Activated CD8-positive, alpha-beta memory T cell treated with anti-CD3 and anti-CD28 coated beads, Interleukin-2, amount 10 ng/mL, durations not matched to agents 7 days and 5 days (primary cell): ENCODE data around the gene KIAA1958. TPM values are rescaled to one million over a fixed set of nuclear protein-coding genes. Genes with fewer than 3 reads are reported as not detected.

ENCODE experiments used
- ATAC-seq: fragments of 150-1000 bp; cut with Tn5 transposase; one replicate; pipeline ENCODE4 v1.10.0; 2021; ENCODE audit warnings: moderate library complexity
- CTCF ChIA-PET: fragments of 350-600 bp; sonication (Branson Sonifier 250); formaldehyde crosslinking; loops from one replicate; lab custom pipeline; 2021; ENCODE audit warnings: antibody characterized with exemption; lab: Charles Lee
- DNase-seq: peaks from one replicate; pipeline ENCODE4 v3.0.0-alpha.2; 2020
- H3K27ac Mint-ChIP-seq: one replicate; pipeline ENCODE4 v1.8.0; 2021; ENCODE audit warnings: mild to moderate bottlenecking, mixed read lengths
- H3K27me3 Mint-ChIP-seq: one replicate; pipeline ENCODE4 v1.8.0; 2021; ENCODE audit warnings: mixed read lengths
- H3K36me3 Mint-ChIP-seq: one replicate; pipeline ENCODE4 v1.8.0; 2021; ENCODE audit warnings: mild to moderate bottlenecking, mixed read lengths
- H3K4me1 Mint-ChIP-seq: one replicate; pipeline ENCODE4 v1.8.0; 2021; ENCODE audit warnings: mixed read lengths
- H3K4me3 Mint-ChIP-seq: one replicate; pipeline ENCODE4 v1.8.0; 2021; ENCODE audit warnings: mild to moderate bottlenecking, moderate library complexity, mixed read lengths
- H3K9me3 Mint-ChIP-seq: one replicate; pipeline ENCODE4 v1.8.0; 2022; ENCODE audit warnings: low read depth, mixed read lengths
- total RNA-seq, 2 experiments: library from RNA; stranded (reverse); gene quantifications; one replicate each; pipeline ENCODE4 v1.2.3, GENCODE V29; 2021

KIAA1958 gene
- total RNA-seq, 2 experiments from 2014 or later = 7.1 to 11.6 TPM

DNA sequence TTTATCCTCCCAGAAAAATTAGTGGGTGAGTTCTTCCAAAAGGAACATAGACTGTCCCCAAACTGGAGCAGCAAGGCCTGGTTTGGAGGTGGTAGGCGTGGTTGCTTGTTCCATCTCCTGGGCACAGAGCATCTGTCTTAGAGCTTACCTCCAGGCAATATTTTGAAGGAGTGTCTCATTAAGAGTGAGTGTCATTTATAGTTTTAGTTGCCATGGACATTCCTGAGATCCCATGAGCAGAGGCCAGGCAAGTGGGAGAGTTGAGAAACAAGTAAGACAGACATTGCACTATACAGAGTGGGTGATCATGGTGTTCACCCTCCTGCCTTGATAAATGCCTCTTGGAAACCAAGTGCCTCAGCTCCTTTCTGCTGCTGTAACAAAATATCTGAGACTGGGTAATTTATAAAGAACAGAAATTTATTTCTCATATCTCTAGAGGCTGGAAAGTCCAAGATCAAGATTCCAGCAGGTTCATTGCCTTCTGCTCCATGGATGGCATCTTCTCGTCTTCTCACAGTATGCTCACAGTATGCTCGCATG lies 68.5 kb downstream of the KIAA1958 start:
- CTCF ChIA-PET = no interaction called here
- no peak overlapping the region for H3K4me3 Mint-ChIP-seq

DNA sequence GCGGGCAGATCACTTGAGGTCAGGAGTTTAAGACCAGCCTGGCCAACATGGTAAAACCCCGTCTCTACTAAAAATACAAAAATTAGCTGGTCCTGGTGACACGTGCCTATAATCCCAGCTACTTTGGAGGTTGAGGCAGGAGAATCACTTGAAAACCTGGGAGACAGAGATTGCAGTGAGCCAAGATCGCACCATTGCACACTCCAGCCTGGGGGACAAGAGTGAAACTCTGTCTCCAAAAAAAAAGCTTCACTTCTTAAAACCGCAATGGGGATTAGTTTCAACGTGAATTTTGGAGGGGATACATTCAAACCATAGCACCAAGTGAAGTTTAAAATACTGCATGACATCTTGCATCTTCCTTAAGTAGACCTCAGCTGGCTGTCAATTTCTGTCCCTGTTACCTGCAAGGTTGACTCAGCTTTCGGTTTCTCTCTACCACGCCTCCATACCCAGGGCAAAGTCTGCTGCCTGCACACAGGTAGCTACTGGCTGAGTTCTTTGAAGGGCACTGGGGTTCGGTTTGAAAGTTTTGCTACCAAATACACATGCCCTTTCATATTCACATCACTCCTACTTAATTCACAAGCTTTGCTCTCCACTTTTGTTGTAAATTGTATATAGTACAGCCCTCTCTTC lies 69.3 kb downstream of the KIAA1958 start:
- Mint-ChIP-seq H3K4me1 (peaks cover 3% of the 10 kb centered on the region), H3K9me3 (no peaks in the 10 kb centered on the region), H3K27ac (no peak overlapping the region), H3K4me3 (no peak overlapping the region), H3K27me3 (no peaks in the 10 kb centered on the region), H3K36me3 (no peaks in the 10 kb centered on the region)
- ATAC-seq = no peak
- no peak for DNase-seq
- CTCF ChIA-PET = no interaction called here

More for the DNA sequence above, 68.5 kb downstream of the KIAA1958 start:
- ATAC-seq (no peak), DNase-seq (no peak)
- no peaks in the 10 kb centered on the region for H3K36me3 Mint-ChIP-seq
- H3K27ac Mint-ChIP-seq = no peak overlapping the region
- no peaks in the 10 kb centered on the region for H3K9me3 Mint-ChIP-seq
- no peaks in the 10 kb centered on the region for H3K27me3 Mint-ChIP-seq
- H3K4me1 Mint-ChIP-seq = peaks cover 3% of the 10 kb centered on the region

DNA sequence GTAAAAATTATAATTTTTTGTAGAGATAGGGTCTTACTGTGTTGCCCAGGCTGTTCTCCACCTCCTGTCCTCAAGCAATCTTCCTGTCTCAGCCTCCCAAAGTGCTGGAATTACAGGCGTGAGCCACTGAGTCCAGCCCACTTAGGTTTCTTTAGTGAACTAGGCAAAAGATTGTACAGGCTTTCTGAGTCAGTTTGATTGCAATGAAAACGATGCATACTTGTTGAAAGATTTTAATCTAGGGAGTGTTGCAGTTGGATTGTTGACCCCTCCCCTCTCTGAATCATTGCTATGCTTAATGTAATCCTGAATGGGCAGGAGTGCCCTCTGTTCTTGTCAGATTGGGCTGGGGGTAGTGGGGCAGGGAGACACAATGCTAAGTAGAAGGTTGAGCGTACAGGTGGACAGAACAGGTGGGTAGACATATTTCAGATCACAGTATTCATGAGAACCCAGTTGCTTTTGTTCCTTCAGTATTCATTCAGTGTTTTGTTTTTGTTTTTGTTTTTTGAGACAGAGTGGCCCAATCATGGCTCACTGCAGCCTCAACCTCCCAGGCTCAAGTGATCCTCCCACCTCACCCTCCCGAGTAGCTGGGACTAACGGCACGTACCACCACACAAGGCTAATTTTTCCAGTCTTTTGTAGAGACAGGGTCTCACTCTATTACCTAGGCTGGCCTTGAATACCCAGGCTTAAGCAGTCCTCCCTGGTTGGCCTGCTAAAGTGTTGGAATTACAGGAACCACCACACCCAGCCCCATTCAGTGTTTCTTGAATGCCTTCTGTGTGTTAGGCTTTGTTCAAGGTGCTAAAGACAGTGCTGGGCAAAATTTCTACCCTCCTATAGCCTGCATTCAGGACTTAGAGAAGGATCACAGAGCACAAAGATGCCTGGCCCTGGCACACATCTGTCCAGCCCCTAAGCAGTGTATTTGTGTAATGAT lies 70.1 kb downstream of the KIAA1958 start:
- Mint-ChIP-seq H3K27me3 (no peaks in the 10 kb centered on the region), H3K36me3 (no peaks in the 10 kb centered on the region), H3K27ac (no peak overlapping the region), H3K4me1 (peaks cover 3% of the 10 kb centered on the region), H3K9me3 (no peaks in the 10 kb centered on the region), H3K4me3 (no peak overlapping the region)
- DNase-seq (no peak), ATAC-seq (no peak)
- CTCF ChIA-PET = no interaction called here

DNA sequence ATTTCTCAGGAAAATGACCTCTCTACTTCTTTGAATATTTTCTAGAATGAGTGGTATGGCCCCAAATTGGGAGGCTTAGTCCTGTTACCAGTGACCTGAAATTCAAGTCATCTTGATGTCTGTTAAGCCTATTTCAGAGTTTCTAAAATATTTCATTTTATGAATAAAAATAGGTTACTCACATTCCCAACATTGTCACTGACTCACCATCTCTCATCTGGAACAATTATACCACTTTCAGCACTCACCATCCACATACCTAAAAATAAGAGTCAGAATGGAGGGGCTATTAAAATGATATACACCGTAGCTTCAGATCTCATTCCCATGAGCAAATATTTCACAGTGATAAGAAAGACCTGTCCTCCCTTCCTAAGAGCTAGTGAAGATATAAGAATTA lies 71.8 kb downstream of the KIAA1958 start:
- DNase-seq = no peak
- Mint-ChIP-seq H3K27ac (no peak overlapping the region), H3K36me3 (no peaks in the 10 kb centered on the region), H3K27me3 (no peaks in the 10 kb centered on the region), H3K9me3 (no peaks in the 10 kb centered on the region), H3K4me3 (no peak overlapping the region), H3K4me1 (peaks cover 3% of the 10 kb centered on the region)
- no peak for ATAC-seq
- CTCF ChIA-PET = no interaction called here

DNA sequence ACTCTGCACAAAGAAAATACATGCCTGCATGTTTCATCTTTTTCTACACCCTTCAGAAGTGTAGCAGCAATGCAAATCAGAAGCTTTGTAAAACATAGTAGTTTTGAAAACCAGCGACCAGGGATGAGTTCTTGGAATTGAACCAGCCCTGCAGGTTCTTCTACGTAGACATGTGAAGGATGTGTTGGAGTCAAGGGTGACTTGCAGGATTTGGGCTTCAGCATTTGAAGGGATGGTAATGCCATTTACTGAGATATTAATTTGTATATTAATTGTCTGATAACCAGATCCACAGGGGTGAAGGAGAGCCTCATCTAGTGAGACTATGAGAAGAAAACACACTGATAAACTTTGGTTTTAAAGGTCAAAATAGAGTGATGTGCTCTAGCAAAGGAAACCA lies 72.4 kb downstream of the KIAA1958 start:
- CTCF ChIA-PET = no interaction called here
- H3K27ac Mint-ChIP-seq = no peak overlapping the region
- DNase-seq = no peak
- no peak for ATAC-seq
- H3K4me1 Mint-ChIP-seq = peaks cover 3% of the 10 kb centered on the region
- H3K4me3 Mint-ChIP-seq = no peak overlapping the region
- no peaks in the 10 kb centered on the region for H3K9me3 Mint-ChIP-seq
- no peaks in the 10 kb centered on the region for H3K36me3 Mint-ChIP-seq
- no peaks in the 10 kb centered on the region for H3K27me3 Mint-ChIP-seq

DNA sequence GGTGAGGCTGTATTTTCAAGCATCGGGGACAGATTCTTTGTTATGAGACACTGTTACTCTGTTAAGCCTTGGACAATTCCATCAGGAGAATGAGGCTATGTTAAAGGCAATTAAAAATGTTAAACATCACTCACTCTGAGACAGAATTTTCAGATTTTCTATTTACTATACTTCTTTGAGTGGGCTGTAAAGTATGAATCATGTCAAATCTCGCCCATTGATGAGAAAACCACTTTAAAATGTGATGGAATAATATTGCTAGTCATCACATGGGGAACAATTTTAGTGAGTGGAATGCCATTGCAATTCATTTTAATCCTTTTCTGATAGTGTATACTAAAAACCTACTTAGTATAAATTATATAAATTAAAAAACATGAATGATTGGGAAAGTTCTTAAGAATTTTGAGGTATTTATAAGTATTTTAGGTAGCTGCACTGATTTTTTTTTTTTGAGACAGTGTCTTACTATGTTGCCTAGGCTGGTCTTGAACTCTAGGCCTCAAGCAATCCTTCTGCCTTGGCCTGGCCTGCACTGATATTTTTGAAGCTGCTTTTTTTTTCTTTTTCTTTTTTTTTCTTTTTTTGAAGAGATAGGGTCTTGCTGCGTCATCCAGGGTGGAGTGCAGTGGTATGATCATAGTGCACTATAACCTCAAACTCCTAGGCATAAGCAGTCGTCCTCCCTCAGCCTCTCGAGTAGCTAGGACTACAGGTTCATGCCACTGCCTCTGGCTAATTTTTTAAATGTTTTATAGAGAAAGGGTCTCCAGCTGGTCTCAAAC lies 73.2 kb downstream of the KIAA1958 start:
- no peak overlapping the region for H3K4me3 Mint-ChIP-seq
- no peak for DNase-seq
- peaks cover 3% of the 10 kb centered on the region for H3K4me1 Mint-ChIP-seq
- H3K36me3 Mint-ChIP-seq = no peaks in the 10 kb centered on the region
- H3K9me3 Mint-ChIP-seq = no peaks in the 10 kb centered on the region
- H3K27ac Mint-ChIP-seq = no peak overlapping the region
- CTCF ChIA-PET = interaction anchor here (0.6 kb wide), 1 partner anchor 360 kb away, joined by 4 read pairs; no protein-coding TSS in a partner anchor
- no peak for ATAC-seq
- no peaks in the 10 kb centered on the region for H3K27me3 Mint-ChIP-seq

DNA sequence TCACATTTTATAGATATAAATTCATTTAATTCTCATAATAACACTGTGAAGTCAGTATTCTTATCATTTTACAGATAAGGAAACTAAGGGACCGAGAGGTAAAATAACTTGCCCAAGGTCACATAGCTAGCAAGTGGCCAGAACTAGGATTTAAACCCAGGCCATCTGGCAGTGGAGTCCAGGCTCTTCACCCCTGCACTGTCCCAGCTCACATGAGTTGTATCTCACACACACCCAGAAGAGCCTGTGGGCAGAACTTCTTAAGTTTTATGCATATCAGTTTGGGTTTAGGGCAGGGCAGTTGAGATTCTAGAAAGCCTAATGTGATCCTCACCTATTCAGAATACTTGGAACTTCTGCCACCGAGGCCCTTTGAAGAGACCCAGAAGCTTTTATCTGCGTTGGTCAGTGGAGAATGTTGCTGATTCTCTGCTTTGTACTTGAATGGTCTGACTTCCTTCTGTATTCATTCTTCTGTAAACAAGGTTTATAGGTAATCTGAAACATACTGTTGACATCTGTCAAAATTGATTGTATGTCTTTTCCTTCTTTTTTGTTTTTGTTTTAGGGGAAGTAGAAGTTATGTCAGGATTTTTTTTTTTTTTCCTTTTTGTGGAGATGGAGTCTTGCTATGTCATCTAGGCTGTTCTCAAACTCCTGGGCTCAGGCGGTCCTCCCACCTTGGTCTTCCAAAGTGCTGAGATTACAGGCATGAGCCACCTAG lies 75.8 kb downstream of the KIAA1958 start:
- CTCF ChIA-PET = interaction anchor here (0.7 kb wide), 1 partner anchor 142 kb away, joined by 3 read pairs; no protein-coding TSS in a partner anchor
- no peak for DNase-seq
- H3K27me3 Mint-ChIP-seq = no peaks in the 10 kb centered on the region
- no peaks in the 10 kb centered on the region for H3K4me1 Mint-ChIP-seq
- H3K36me3 Mint-ChIP-seq = no peaks in the 10 kb centered on the region
- no peak overlapping the region for H3K4me3 Mint-ChIP-seq
- no peaks in the 10 kb centered on the region for H3K9me3 Mint-ChIP-seq
- ATAC-seq = no peak
- H3K27ac Mint-ChIP-seq = no peak overlapping the region

DNA sequence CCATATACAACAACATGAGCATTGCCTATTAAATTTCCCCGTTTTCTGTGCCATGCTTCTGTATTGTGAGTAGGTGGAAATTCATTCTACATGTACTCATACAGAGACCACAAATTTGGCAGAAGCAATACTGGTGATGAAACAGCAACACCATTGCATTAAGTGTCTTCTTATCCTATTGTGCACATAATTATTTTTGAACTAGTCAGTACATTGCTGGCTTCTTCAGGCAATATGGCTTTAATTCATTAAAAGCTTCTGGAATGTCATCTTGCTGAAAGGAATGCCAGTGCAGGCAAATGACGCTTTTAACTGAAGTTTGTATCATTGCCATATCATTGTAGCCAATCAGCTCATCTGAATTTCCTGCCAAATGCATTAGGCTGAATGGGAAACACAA lies 82.6 kb downstream of the KIAA1958 start:
- Mint-ChIP-seq H3K36me3 (no peaks in the 10 kb centered on the region), H3K9me3 (no peaks in the 10 kb centered on the region), H3K27me3 (no peaks in the 10 kb centered on the region), H3K4me3 (no peak overlapping the region), H3K27ac (no peak overlapping the region), H3K4me1 (no peaks in the 10 kb centered on the region)
- ATAC-seq (no peak), DNase-seq (no peak)
- CTCF ChIA-PET = no interaction called here

DNA sequence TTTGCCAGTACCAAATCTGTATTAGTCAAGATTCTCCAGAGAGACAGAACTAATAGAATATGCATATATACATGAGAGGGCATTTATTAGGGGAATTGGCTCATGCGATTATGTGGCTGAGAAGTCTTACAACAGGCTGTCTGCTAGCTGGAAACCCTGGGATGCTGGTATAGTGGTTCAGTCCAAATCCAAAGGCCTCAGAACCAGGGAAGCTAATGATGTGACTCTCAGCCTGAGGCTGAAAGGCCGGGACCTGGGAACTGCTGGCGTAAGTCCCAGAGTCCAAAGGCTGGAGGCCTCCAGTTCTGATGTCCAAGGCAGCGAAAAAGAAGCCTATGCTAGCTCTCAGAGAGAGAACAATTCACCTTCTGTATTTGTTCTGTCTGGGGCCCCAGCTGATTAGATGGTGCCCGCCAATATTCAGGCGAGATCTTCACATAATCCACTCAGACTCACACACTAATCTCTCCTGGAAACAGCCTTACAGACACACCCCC lies 84.1 kb downstream of the KIAA1958 start:
- CTCF ChIA-PET = no interaction called here
- no peaks in the 10 kb centered on the region for H3K4me1 Mint-ChIP-seq
- no peak for ATAC-seq

DNA sequence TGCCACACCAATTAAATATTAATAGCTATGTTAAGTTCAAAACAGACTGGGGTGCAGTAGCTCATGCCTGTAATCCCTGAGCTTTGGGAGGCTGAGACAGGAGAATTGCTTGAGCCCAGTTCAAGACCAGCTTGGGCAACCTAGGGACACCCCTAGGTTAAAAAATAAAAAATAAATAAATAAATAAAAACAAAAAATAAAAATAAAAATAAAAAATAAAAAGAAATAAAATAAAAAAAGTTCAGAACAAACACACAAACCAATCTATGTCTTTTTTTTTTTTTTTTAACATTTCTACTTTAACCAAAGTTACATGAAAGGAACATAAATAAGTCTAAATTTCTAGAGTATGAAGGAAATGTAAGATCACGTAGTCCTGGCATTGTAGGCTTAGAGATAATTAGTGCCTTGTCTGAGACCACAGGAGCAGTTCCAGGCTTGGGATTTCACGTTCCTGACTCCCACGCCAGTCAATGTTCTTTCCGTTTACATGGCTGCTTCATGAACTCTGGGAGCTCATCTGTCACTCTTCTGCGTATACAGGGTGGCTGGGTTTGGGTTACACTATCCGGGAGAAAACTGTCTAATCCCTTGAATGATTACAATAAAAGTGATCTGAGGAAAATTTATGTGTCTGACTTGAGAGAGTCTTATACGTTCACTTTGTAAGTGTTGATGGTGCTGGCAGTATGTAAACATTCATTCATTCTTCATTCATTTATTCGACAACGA lies 85.2 kb downstream of the KIAA1958 start:
- H3K4me1 Mint-ChIP-seq = no peaks in the 10 kb centered on the region
- CTCF ChIA-PET = no interaction called here
- H3K9me3 Mint-ChIP-seq = no peaks in the 10 kb centered on the region
- ATAC-seq (no peak), DNase-seq (no peak)
- H3K27me3 Mint-ChIP-seq = no peaks in the 10 kb centered on the region
- H3K27ac Mint-ChIP-seq = no peak overlapping the region
- peaks cover 4% of the 10 kb centered on the region for H3K36me3 Mint-ChIP-seq
- no peak overlapping the region for H3K4me3 Mint-ChIP-seq

More for the DNA sequence above, 84.1 kb downstream of the KIAA1958 start:
- peaks cover 2% of the 10 kb centered on the region for H3K36me3 Mint-ChIP-seq
- H3K27ac Mint-ChIP-seq = no peak overlapping the region
- no peaks in the 10 kb centered on the region for H3K27me3 Mint-ChIP-seq
- DNase-seq = no peak
- H3K4me3 Mint-ChIP-seq = no peak overlapping the region
- H3K9me3 Mint-ChIP-seq = no peaks in the 10 kb centered on the region

DNA sequence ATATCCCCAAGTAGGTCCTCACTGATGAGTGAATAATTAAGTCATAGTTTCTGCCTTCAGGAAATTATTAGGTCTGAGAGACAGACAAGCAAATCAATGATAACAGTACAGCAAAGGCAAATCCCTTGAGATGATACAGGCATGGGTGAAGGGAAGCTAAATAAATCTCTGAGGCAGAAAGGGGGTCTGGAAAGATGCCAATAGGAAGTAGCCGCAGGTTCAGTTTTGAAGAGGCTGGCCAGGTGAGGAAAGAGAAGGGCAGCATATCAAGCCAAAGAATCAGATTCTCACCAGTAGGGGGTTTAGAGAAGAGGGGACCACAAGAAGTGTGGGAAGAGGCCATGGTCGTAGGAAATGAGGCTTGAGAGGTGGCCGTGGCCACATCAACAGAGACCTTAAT lies 85.8 kb downstream of the KIAA1958 start:
- no peaks in the 10 kb centered on the region for H3K4me1 Mint-ChIP-seq
- no peak for ATAC-seq
- no peaks in the 10 kb centered on the region for H3K9me3 Mint-ChIP-seq
- CTCF ChIA-PET = no interaction called here
- no peak overlapping the region for H3K4me3 Mint-ChIP-seq
- DNase-seq = no peak
- no peak overlapping the region for H3K27ac Mint-ChIP-seq
- H3K27me3 Mint-ChIP-seq = no peaks in the 10 kb centered on the region
- peaks cover 4% of the 10 kb centered on the region for H3K36me3 Mint-ChIP-seq

DNA sequence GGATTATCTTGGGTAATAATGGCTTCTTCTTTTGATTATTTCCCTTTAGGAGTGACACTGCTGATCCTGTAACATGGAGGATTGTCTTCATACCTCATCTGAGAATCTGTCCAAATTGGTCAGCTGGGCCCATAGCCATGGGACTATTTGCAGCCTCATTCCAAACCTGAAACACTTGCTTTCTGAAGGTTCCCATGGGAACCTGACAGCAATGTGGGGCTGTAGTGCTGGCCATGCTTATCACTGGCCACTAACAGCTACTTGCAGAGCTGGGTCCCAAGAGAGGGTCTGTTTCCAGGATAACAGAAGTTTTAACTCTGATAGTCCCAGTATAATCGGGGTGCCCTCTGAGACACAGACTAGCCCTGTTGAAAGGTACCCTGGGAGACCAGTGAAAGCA lies 87.4 kb downstream of the KIAA1958 start:
- H3K4me1 Mint-ChIP-seq = no peaks in the 10 kb centered on the region
- H3K27me3 Mint-ChIP-seq = no peaks in the 10 kb centered on the region
- H3K27ac Mint-ChIP-seq = no peak overlapping the region
- no peaks in the 10 kb centered on the region for H3K9me3 Mint-ChIP-seq
- H3K36me3 Mint-ChIP-seq = peaks cover 4% of the 10 kb centered on the region
- DNase-seq (no peak), ATAC-seq (no peak)
- CTCF ChIA-PET = no interaction called here
- H3K4me3 Mint-ChIP-seq = no peak overlapping the region
